GM19372 (cell line): ENCODE data around the gene UGT1A10.
"Not testable (repeated sequence)": the region's sequence is repeated elsewhere in the genome, so short reads cannot be mapped to it uniquely, and the experiment has no call there.

ENCODE experiments used
- ATAC-seq: cut with Tn5 transposase; IDR thresholded peaks from one replicate; pipeline ENCODE4 v1.9.1; 2021; ENCODE audit warnings: mild to moderate bottlenecking, low read depth, moderate library complexity; ENCODE audit not compliant: unreplicated experiment

Gene UGT1A10

DNA sequence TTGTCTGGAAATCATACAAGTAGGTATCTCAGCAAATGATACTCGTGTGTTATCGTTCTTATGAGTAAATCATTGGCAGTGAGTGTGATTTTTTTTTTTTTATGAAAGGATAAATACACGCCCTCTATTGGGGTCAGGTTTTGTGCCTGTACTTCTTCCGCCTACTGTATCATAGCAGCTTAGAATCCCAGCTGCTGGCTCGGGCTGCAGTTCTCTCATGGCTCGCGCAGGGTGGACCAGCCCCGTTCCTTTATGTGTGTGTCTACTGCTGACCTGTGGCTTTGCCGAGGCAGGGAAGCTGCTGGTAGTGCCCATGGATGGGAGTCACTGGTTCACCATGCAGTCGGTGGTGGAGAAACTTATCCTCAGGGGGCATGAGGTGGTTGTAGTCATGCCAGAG is at the start of gene UGT1A10:
Gene UGT1A10, plus strand, starts transcription at position 143 of the 400 bp plus-strand sequence. Its CDS starts 75 bp downstream, at position 218.
- not testable (repeated sequence) for ATAC-seq

DNA sequence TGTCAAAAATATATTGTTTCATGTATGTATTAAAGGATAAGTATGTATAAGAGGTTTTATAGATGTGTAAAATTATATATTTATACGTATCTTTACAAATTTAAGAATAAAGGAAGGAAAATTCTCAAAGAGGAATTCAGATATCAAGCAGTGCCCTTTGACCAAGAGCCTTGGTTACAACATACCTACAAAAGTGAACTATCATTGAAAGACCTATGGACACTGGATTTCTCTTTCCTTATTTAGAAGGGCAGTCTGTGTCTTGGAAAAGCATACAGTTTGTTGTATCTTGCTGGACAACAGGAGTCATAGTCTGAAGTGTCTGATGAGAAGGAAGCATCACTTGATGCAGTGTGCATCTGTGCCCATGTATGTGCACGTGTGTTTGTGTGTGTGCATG is 47.8 kb upstream of the UGT1A10 start:
- no peak for ATAC-seq

DNA sequence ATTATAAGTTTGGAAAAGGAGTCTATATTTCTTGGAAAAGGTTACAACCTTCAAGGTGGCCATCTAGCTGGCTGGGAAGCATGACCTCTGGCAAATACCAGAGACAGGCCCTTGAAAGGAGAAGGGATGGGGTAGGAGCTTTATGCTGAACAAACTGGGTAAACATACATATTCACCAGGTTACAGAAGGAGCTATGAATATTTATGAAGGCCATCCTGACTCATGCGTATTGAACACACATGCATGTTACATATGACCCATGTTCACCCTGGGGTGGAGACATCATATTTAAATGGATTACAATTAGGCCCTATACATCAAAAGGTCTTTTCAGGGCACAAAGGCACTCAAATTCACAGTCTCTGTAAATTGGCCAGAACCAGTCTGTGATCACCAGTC is 43.5 kb upstream of the UGT1A10 start:
- ATAC-seq: not testable (repeated sequence)

DNA sequence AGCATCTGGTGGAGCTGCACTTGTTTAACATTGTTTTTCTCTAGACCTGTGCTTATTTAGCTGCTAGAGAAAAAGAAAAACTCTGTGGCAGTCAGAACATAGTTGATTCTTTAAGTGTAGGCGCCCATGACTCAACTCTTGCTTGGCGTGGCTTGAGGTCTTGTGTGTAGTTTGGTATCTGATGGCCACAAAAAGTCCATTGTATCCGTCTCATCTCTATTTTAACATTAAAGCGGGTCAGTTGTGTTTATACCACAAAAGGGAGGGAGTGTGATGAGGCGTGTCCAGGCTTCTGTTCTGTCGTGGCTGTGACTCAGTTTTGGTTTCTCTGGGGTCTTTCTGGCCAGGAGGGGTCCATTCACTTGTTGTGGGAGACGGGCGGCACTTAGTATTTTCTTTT is 43.0 kb upstream of the UGT1A10 start:
- peak; percentile 71 for ATAC-seq

DNA sequence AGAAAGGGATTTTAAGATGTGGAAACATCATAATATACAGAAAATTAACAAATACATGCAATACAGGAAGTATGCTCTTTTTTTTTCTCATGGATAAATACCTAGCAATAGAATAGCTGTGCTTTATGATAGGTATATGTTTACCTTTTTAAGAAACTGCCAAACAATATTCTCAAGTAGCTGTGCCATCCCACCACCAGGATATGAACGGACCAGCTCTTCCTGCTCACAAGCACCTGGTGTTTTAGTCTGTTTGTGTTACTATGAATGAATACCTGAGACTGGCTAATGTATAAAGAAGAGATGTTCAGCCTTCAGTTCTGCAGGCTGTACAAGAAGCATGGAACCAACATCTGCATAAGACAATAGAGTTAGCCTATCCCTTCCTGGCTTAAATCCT is 38.7 kb upstream of the UGT1A10 start:
- no peak for ATAC-seq

DNA sequence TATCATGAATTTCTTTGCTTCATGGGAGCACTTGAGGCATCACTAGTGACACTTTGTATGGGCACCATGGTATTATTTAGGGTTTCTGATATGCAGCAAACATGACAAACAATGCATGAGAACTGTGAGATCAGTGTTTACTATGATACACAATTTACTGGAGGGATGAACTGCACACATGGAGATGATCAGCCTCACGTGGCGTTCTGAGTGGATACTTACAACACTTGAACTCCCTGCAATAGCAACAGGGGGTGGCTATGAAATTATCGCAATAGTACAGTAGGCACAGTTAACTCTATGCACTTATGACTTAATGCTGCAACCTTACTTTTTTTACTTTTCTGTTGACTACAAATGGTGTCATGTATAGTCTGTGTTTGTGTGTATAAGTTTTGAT is 37.3 kb upstream of the UGT1A10 start:
- no peak for ATAC-seq

DNA sequence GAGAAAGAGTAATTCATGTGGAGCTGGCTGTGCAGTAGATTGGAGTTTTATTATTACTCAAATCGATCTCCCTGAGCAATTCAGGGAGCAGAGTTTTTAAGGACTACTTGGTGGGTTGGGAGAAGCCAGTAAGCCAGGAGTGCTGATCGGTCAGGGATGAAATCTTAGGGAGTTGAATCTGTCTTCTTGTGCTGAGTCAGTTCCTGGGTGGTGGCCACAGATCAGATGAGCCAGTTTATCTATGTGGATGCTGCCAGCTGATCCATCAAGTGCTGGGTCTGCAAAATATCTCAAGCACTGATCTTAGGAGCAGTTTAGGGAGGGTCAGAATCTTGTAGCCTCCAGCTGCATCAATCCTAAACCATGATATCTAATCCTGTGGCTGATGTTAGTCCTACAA is 35.9 kb upstream of the UGT1A10 start:
- no peak for ATAC-seq

DNA sequence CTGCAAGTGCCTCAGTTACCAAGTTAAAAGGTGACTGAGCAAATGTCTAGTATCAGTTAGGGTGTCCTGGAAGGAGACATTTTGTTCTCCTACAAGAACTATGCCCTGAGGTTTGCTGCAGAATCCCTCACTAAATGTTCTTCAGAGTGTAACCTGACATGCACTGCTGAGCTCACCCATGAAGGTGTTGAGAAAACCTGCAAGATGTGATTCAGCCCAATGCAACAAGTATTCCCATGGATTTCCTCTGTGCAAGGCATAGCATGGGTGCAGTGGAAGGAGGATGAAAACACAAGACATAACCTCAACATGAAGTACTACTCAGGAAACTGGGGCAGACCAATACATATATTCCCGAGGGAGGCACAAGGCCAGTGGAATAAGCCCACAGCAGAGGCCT is 34.2 kb upstream of the UGT1A10 start:
- ATAC-seq: no peak

DNA sequence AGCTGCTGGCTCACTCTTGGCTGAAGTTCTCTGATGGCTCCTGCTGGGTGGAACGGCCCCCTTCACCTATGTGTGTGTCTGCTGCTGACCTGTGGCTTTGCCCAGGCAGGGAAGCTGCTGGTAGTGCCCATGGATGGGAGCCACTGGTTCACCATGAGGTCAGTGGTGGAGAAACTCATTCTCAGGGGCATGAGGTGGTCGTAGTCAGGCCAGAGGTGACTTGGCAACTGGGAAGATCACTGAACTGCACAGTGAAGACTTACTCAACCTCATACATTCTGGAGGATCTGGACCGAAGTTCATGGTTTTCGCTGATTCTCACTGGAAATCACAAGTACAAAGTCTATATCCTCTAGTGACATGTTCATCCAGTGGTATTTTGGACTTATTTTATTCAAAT is 32.7 kb upstream of the UGT1A10 start:
- no peak for ATAC-seq

DNA sequence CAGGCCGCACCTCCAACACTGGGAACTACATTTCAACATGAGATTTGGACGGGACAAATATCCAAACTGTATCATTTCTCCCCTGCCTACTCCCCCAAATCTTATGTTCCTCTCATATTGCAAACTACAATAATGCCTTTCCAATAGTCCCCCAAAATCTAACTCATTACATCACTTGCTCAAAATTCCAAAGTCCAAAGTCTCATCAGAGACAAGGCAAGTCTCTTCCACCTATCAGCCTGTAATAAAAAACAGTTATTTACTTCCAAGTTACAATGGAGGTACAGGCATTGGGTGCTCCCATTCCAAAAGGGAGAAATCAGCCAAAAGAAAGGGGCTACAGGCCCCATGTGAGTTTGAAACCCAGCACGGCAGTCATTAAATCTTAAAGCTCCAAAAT is 31.4 kb upstream of the UGT1A10 start:
- ATAC-seq: no peak

DNA sequence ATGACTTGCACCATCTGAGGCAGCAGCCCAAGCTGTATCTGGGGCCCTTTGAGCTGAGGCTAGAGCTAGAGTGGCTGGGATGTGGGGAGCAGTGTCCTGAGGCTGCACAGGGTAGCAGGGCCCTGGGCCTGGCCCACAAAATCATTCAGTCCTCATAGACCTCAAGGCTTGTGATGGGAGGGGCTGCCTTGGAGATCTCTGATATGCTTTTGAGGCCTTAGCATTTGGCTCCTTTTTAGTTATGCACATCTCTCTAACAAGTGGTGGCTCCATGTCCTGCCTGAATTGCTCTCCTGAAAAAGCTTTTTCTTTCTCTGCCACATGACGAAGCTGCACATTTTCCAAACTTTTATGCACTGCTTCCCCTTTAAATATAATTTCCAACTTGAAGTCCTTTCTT is 30.6 kb upstream of the UGT1A10 start:
- ATAC-seq: no peak

DNA sequence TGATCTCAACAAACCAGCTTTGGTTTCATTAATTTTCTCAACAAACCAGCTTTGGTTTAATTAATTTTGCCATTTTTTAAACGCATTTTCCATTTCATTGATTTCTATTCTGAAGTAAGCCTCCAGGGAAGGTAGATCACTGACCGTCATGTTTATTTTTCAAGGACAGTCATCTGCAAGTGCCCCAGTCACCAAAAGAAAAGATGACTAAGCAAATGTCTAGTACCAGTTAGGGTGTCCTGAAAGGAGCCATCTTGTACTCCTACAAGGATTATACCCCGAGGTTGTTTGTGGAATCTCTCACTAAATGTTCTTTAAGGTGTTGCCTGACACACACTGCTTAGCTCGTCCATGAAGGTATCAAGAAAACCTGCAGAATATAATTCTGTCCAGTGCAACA is 25.0 kb upstream of the UGT1A10 start:
- ATAC-seq: no peak

DNA sequence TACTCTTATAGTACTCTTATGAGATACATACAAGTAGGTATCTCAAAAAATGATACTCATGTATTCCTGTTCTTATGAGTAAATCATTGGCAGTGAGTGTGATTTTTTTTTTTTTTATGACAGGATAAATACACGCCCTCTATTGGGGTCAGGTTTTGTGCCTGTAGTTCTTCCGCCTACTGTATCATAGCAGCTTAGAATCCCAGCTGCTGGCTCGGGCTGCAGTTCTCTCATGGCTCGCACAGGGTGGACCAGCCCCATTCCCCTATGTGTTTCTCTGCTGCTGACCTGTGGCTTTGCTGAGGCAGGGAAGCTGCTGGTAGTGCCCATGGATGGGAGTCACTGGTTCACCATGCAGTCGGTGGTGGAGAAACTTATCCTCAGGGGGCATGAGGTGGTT is 18.8 kb upstream of the UGT1A10 start, which contains the start of gene UGT1A8:
Gene UGT1A8, plus strand, starts transcription at position 158 of the 400 bp plus-strand sequence. Its CDS starts 75 bp downstream, at position 233.
- ATAC-seq: not testable (repeated sequence)

DNA sequence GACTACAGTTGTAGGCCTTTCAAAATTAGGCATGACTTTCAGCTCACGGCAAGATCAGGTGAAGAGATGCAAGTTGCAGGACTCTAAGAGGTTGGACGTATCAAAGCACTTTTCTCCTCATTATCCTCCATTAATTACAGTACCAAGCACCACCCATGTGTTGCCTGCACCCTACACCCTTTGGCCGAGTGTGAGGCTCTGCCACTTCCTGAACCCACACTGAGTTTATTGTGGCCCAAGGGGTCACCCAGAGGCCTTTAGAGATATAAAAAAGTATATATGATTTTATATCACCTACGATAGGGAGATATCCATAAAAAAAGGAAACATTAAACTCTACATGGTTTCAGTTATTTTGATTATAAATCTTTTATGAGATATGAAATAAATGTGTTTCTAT is 16.0 kb upstream of the UGT1A10 start:
- no peak for ATAC-seq

DNA sequence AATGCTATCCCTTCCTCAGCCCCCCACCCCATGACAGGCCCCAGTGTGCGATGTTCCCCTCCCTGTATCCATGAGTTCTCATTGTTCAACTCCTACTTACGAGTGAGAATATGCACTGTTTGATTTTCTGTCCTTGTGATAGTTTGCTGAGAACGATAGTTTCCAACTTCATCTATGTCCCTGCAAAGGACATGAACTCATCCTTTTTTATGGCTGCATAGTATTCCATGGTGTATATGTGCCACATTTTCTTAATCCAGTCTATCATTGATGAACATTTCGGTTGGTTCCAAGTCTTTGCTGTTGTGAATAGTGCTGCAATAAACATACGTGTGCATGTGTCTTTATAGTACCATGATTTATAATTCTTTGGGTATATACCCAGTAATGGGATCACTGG is 14.4 kb upstream of the UGT1A10 start:
- not testable (repeated sequence) for ATAC-seq

DNA sequence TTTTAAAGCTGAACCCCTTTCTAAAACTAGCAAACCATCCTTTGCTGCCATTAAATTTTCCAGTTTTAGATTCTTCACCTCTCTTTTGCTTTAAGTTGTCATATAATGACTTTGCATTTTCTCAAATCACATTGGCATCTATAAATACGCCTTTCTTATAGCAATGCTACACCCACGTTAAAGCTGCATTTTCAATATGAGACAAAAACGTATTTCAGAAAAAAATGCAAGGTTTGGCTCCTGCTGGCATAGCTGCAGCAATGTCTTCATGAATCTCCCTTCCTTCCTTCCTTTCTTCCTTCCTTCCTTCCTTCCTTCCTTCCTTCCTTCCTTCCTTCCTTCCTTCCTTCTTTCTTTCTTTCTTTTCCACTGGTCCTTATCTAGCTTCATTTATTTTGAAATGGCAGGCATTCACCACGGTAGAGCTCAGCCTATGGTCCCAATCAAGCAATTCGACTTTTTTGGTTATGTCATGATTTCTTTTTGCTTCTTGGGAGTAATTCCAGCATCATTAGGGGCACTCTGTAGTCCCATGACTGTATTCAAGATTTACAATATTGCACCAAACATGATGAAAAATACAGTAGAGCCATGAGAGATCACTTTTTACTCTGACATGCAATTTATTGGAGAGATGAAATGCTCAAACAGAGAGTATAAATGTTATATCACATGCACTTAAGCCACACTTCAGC is 8.8 kb upstream of the UGT1A10 start:
- ATAC-seq: no peak

DNA sequence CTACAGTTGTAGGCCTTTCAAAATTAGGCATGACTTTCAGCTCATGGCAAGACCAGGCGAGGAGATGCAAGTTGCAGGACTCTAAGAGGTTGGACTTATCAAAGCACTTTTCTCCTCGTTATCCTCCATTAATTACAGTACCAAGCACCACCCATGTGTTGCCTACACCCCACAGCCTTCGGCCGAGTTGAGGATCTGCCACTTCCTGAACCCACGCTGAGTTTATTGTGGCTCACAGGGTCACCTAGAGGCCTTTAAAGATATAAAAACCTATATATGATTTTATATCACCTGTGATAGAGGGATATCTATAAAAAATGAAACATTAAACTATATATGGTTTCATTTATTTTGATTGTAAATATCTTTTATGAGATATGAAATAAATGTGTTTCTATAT is 2.6 kb downstream of the UGT1A10 start:
- ATAC-seq: no peak

DNA sequence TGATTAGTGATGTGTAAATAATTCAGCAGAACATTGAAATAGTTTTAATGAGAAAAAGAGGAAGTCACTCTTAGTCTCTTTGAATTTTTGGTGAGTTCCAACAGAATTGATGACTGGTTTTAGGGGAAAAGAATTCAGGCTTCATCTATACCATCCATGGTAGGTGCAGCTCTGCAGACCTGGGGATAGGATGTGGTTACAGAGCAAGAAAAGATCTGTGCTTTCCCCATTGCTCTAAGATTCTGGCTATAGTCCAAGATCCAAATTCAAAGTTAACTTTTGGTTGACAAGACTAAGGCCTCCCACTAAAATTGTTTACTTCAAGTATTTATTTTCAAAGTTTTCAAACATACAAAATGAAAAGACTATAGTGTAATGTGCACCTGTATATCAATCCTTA is 3.6 kb downstream of the UGT1A10 start:
- no peak for ATAC-seq

DNA sequence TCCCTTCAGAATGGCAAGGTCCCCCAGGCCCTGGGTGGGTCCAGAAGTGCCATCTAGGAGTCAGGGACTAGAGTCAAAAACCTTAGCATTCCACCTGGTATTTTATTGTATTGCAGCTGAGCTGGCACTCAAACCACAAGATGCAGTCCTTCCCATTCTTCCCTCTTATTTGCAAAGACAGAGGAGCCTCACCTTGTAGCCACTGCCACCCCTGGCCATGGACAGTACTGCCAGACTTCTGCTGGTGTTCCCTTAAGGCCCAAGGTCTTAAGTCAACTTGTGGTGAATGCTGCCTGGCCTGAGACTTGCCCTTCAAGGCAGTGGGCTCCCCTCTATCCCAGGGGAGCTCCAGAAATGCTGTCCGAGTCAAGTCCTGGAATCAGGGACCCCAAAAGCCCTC is 6.9 kb downstream of the UGT1A10 start:
- ATAC-seq: no peak

DNA sequence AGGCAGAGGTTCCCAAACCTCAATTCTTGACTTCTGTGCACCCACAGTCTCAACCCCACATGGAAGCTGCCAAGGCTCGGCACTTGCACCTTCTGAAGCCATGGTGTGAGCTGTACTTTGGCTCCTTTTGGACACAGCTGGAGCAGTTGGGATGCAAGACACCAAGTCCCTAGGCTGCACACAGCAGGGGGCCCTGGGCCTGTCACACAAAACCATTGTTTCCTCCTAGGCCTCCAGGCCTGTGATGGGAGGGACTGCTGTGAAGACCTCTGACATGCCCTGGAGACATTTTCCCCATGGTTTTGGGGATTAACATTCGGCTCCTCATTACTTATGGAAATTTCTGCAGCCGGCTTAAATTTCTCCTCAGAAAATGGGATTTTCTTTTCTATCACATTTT is 9.8 kb downstream of the UGT1A10 start:
- not testable (repeated sequence) for ATAC-seq

DNA sequence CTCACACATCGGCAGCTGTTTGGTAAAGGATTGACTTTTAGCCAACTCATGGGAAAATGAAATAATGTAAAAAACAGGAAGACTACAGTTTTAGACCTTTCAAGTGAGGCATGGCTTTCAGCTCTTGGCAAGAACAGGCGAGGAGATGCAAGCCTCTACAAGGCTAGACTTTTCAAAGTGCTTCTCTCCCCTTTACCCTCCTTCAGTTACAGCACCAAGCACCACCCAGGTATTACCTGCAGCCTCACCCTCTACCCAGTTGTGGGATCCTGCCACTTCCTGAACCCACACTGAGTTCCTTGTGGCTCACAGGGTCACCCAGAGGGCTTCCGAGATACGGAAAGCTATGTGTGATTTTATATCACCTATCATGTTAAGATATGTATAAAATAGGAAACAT is 14.7 kb downstream of the UGT1A10 start:
- no peak for ATAC-seq

DNA sequence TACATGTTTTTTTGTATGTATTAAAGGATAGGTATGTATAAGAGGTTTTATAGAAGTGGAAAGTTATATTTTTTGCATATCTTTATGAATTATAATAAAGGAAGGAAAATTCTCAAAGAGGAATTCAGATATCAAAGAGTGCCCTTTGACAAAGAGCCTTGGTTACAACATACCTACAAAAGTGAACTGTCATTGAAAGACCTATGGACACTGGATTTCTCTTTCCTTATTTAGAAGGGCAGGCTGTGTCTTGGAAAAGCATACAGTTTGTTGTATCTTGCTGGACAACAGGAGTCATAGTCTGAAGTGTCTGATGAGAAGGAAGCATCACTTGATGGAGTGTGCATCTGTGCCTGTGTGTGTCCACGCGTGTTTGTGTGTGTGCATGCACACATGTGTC is 15.2 kb downstream of the UGT1A10 start:
- no peak for ATAC-seq

DNA sequence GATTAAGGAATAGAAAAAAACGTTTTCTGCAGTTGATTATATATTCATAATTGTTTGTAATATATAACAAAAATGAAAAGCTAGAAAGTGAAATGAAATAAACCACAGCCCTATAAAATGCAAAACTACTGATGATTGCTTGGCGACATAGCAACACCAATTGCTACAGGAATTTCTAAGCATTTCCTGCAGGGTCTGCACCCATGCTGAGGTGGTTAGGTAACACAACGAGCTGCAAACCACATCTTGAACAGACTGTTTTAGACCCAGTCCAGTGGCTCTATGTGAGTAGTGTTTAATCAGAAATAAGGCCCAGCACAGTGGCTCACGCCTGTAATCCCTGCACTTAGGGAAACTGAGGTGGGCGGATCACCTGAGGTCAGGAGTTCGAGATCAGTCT is 18.3 kb downstream of the UGT1A10 start:
- no peak for ATAC-seq
